Activated naive CD4-positive, alpha-beta T cell treated with anti-CD3 and anti-CD28 coated beads for 36 hours (primary cell): ENCODE results near the gene NTN5. TPM values are rescaled to one million over a fixed set of nuclear protein-coding genes. Genes with fewer than 3 reads are reported as not detected.
A peak's percentile ranks its signal among the peaks of the same experiment; 100 is the strongest.

ENCODE experiments used
- CTCF ChIA-PET: fragments of 350-600 bp; sonication (Branson Sonifier 250); formaldehyde crosslinking; loops from one replicate; lab custom pipeline; 2021; ENCODE audit warnings: antibody characterized with exemption; lab: Charles Lee
- DNase-seq: peaks from one replicate; pipeline ENCODE4 v3.0.0-alpha.2; 2020
- H3K27ac Mint-ChIP-seq: one replicate; pipeline ENCODE4 v1.8.0; 2021; ENCODE audit warnings: mild to moderate bottlenecking, mixed read lengths
- H3K27me3 Mint-ChIP-seq: one replicate; pipeline ENCODE4 v1.8.0; 2021; ENCODE audit warnings: low read depth, mixed read lengths
- H3K36me3 Mint-ChIP-seq: one replicate; pipeline ENCODE4 v1.8.0; 2021; ENCODE audit warnings: low read depth, mixed read lengths
- H3K4me1 Mint-ChIP-seq: one replicate; pipeline ENCODE4 v1.8.0; 2021; ENCODE audit warnings: low read depth, mixed read lengths
- H3K4me3 Mint-ChIP-seq: one replicate; pipeline ENCODE4 v1.8.0; 2021; ENCODE audit warnings: mild to moderate bottlenecking, moderate library complexity, mixed read lengths
- H3K9me3 Mint-ChIP-seq: one replicate; pipeline ENCODE4 v1.8.0; 2021; ENCODE audit warnings: mixed read lengths
- intact Hi-C: fragments of 100-400 bp; cut with micrococcal nuclease; formaldehyde crosslinking; loops from one replicate; pipeline ENCODE4 v1.15.1; 2023
- total RNA-seq, 2 experiments: library from RNA; stranded (reverse); gene quantifications; one replicate each; pipeline ENCODE4 v1.2.3, GENCODE V29; 2021

The NTN5 gene
- total RNA-seq, 2 experiments from 2014 or later: 0.17 TPM; not detected in 1

DNA sequence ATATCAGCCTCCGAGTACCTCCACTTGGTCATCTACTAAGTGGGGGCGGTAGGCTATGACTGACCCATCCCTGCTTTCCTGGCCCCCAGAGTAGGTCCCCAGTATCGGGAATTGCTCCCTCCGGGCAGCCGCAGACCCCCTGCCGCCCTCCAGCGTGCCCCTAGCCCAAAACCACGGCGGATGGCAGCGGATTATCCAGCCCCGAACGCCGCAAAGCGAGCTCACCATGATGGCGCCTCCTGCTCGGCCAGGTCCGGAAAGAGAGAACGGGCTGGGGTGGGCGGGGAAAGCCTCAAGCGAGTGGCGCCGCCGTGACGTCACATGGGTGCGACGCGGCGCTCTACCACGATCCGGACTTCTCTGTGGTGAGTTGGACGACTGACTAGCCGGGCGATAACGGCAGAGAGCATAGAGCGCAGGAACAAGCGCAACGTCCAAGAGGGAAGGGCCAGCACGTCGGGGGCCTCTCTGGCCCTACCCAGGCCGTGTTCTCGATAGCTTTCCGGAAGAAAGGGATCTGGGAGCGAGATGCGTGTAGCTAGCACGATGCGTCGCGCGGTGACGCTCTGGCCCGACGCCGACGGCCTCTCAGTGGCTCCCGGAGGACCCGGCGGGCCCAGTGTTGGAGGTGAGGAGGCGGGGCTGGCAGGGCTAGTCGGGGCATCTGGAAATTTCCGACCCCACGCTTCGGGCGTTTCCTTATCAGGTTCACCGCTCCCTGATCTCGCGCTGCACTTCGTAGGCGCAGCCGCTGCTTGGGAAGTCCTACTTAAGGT is 53.7 kb downstream of the NTN5 start, which contains the start of the genes RPL18 and SPHK2:
Gene RPL18 (minus strand): TSS at position 263 of the 776 bp plus-strand sequence. CDS start 35 bp downstream, at position 228.
Gene SPHK2 (plus strand): TSS at position 591 of the 776 bp plus-strand sequence. CDS start 1,009 bp downstream, outside the sequence.
- H3K4me3 Mint-ChIP-seq: peak within 1 kb of the TSS; percentile 99
- H3K4me1 Mint-ChIP-seq: peaks cover 53% of the 10 kb centered on the region
- DNase-seq: peak; percentile 95
- peak within 1 kb of the TSS; percentile 99 for H3K27ac Mint-ChIP-seq
- intact Hi-C loops: loop anchor here (1.0 to 2.0 kb wide), 5 partner anchors 18 to 298 kb away; partner anchors contain the start of genes CYTH2, DBP, GRWD1 and SYNGR4
- CTCF ChIA-PET: no interaction called here
- no peaks in the 10 kb centered on the region for H3K27me3 Mint-ChIP-seq
- H3K9me3 Mint-ChIP-seq: no peaks in the 10 kb centered on the region
- peaks cover 60% of the 10 kb centered on the region for H3K36me3 Mint-ChIP-seq

- CTCF ChIA-PET: no interaction called here
- DNase-seq: no peak
- Mint-ChIP-seq H3K9me3 (no peaks in the 10 kb centered on the region), H3K36me3 (peaks cover 59% of the 10 kb centered on the region), H3K4me3 (peak overlapping the region; percentile 99), H3K4me1 (peaks cover 47% of the 10 kb centered on the region), H3K27ac (peak overlapping the region; percentile 99), H3K27me3 (no peaks in the 10 kb centered on the region)
- intact Hi-C loops: loop anchor here (2.0 kb wide), 1 partner anchor 174 kb away; the partner anchor contains the start of gene GRWD1
These were observed 54.4 kb downstream of the NTN5 start for GRCh38 chr19:48618278-48618915.

- intact Hi-C loops: no loop called here
These were observed 55.5 kb downstream of the NTN5 start for GRCh38 chr19:48617146-48617937.

DNA sequence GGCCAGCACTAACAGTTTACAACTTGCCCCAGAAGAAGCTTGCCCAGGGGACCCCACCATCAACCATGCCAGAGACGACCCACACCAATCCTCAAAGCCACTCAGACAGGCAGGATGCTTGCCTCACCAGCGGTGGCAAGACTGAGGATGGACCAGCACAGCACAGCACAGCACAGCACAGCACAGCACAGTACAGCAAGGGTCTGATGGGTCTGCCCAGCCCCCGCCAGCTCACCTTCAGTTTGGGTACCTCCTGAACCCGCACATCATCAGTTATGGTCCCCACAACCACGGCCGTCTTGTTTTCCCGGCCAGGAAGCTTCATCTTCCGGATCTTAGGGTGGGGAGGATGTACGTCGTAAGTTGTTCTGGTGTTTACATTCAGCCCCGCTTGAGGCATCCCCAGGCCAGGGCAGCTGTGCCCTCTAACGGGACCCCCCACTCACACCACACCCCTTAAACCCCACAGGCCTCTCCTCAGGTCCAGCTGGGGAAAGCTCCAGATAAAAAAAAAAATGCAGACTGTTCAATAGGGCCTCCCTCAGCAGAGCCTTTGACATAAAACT is 56.2 kb downstream of the NTN5 start:
- DNase-seq: no peak
- H3K27ac Mint-ChIP-seq: peak overlapping the region; percentile 8
- CTCF ChIA-PET: interaction anchor here (1.2 to 1.4 kb wide), 2 partner anchors 8 to 29 kb away, joined by 3 read pairs; no protein-coding TSS in a partner anchor
- H3K4me3 Mint-ChIP-seq: peak overlapping the region; percentile 99
- no peaks in the 10 kb centered on the region for H3K9me3 Mint-ChIP-seq
- intact Hi-C loops: no loop called here
- peaks cover 51% of the 10 kb centered on the region for H3K36me3 Mint-ChIP-seq
- H3K4me1 Mint-ChIP-seq: peaks cover 36% of the 10 kb centered on the region
- H3K27me3 Mint-ChIP-seq: no peaks in the 10 kb centered on the region

More at GRCh38 chr19:48617146-48617937, 55.5 kb downstream of the NTN5 start:
- no peaks in the 10 kb centered on the region for H3K9me3 Mint-ChIP-seq
- H3K27ac Mint-ChIP-seq: peak overlapping the region; percentile 99
- peak overlapping the region; percentile 99 for H3K4me3 Mint-ChIP-seq
- DNase-seq: no peak
- peaks cover 55% of the 10 kb centered on the region for H3K36me3 Mint-ChIP-seq
- CTCF ChIA-PET: interaction anchor here (1.2 to 1.4 kb wide), 2 partner anchors 9 to 30 kb away, joined by 3 read pairs; no protein-coding TSS in a partner anchor
- peaks cover 41% of the 10 kb centered on the region for H3K4me1 Mint-ChIP-seq
- H3K27me3 Mint-ChIP-seq: no peaks in the 10 kb centered on the region

DNA sequence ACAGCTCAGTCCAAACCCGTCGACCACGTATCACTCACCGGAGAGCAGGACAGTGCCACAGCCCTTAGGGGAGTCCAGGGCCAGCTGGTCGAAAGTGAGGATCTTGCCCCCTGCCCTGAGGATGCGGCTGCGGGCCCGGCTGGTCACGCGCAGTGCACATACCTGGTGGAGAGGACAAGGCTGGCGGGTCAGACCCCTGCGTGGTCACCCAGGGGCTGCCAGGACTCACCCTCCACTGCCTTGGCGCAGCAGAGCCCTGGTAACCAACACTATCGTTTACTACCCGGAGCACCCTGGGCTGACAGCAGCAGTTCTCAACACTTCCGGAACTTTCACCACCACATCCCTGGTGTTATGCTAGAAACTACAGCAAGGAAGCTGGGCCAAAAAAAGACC is 56.8 kb downstream of the NTN5 start:
- peaks cover 48% of the 10 kb centered on the region for H3K36me3 Mint-ChIP-seq
- CTCF ChIA-PET: interaction anchor here (1.2 kb wide), 1 partner anchor 29 kb away, joined by 3 read pairs; no protein-coding TSS in a partner anchor
- DNase-seq: no peak
- H3K27ac Mint-ChIP-seq: no peak overlapping the region
- H3K4me1 Mint-ChIP-seq: peaks cover 32% of the 10 kb centered on the region
- H3K4me3 Mint-ChIP-seq: peak overlapping the region; percentile 99
- intact Hi-C loops: no loop called here
- no peaks in the 10 kb centered on the region for H3K9me3 Mint-ChIP-seq
- no peaks in the 10 kb centered on the region for H3K27me3 Mint-ChIP-seq

DNA sequence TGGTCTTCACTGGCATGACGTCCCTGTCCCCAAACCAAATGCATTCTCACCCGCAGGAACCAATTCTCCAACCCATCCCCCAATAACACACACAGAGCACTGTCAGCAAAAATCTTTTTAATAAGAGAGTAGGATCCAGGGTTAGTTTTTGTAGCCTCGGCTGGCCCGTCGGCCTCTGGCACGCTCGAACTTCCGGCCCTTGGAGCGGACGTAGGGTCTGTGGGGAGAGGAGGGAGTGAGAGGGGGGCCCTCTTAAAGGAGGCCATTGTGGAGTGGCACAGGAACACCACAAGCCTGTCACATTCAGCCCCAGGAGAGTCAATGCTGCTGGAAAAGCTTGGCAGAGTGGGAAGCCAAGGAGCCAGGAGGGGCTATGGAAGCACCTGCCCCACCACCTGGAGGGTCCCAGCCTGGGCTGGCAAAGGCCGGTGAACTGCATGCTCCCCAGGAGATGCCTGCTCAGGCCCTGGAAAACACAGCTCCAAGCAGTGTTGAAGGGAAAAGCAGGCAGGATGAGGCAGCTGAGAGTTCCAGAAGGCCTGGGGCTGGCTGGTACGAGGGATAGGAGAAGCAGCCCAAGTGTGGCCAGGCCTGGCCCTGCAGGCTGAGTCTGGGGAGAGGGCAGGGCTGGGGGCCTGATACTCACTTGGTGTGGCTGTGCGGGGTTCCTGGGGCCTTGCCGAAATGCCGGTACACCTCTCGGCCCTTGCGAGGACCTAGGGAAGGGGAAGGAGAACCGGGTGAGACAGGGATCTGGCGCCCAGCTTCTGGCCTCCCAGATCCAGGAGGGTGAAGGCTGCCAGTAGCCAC is 57.4 kb downstream of the NTN5 start:
- peaks cover 32% of the 10 kb centered on the region for H3K4me1 Mint-ChIP-seq
- H3K27ac Mint-ChIP-seq: no peak overlapping the region
- peaks cover 48% of the 10 kb centered on the region for H3K36me3 Mint-ChIP-seq
- no peaks in the 10 kb centered on the region for H3K27me3 Mint-ChIP-seq
- H3K9me3 Mint-ChIP-seq: no peaks in the 10 kb centered on the region
- CTCF ChIA-PET: no interaction called here
- intact Hi-C loops: no loop called here
- DNase-seq: no peak
- H3K4me3 Mint-ChIP-seq: peak overlapping the region; percentile 39

DNA sequence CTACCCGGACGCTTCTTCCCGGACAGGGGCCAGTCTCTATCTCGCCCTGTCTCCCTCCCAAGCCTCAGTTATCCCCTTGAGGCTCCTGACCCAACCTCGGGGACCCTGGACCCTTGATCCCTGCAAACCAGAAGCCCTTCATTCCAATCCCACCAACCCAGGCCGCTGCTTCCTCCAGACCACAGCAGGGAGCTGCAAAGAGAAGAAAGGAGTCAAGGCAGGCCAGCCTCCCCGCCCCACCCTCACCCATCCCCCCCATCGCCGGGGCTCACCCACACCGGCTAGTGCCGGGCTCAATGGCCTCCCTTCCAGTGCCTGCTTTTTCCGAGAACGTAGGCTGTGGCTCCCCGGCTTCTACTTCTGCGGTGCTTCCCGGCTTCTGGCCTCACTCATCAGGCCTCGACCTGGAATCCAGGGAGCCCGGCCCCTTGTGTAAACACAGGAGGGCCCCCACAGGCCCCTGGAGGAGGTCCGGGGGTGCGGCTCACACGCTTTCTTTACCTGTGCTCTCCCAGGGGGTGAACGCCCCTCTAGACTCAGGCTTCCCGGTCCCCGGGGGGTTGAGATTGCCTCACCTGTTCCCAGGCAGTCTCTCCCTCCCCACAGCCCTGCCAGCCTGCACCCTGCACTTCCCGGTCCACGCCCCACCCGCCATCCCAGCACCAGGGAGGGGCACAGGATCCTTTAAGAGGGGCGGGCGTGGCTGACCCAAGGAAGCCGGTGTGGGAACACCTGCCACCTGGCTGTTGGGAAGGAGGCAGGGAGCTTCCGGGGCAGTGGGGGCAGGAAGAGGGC is 58.2 kb downstream of the NTN5 start, which contains the start of gene FAM83E:
Gene FAM83E (minus strand): TSS at position 641 of the 795 bp plus-strand sequence. CDS start 1,704 bp downstream, outside the sequence.
- Mint-ChIP-seq H3K4me3 (peak within 1 kb of the TSS; percentile 39), H3K27me3 (no peaks in the 10 kb centered on the region), H3K27ac (peak within 1 kb of the TSS; percentile 50), H3K9me3 (no peaks in the 10 kb centered on the region), H3K36me3 (peaks cover 45% of the 10 kb centered on the region), H3K4me1 (peaks cover 24% of the 10 kb centered on the region)
- CTCF ChIA-PET: no interaction called here
- no peak for DNase-seq
- intact Hi-C loops: no loop called here

DNA sequence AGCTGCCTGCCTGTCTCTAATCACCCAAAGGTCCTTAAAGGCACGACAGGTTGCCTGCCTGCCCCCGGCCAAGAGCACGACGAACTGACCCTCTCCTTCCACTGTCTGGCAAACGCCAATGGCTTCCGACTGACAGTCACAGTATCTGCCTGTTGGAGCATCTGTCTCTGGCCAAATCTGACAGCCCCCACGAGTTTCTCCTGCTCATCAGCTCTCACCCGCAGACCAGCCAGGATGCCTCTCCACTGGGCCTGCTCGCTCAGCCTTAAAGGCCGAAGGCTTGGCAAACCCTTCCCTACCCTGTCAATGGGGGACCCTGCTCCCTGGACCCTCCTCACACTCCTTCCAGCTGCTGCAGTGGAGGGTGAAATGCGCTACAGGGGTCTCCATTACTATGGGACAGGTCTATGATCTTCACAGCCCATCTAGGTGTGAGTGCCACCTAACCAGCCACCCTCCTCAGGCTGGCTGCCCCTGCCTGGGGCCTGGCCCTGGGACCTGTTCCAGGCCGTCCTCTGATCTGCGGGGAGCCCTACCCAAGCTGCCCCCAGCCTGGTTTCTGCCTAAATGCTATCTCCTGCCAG is 58.9 kb downstream of the NTN5 start:
- intact Hi-C loops: no loop called here

GRCh38 chr19:48613024-48613851 is 59.6 kb downstream of the NTN5 start:
- intact Hi-C loops: no loop called here
- H3K9me3 Mint-ChIP-seq: no peaks in the 10 kb centered on the region
- no peak overlapping the region for H3K27ac Mint-ChIP-seq
- DNase-seq: no peak
- peaks cover 21% of the 10 kb centered on the region for H3K4me1 Mint-ChIP-seq
- CTCF ChIA-PET: no interaction called here
- H3K36me3 Mint-ChIP-seq: peaks cover 34% of the 10 kb centered on the region
- no peaks in the 10 kb centered on the region for H3K27me3 Mint-ChIP-seq
- H3K4me3 Mint-ChIP-seq: no peak overlapping the region

More for the DNA sequence above, 58.9 kb downstream of the NTN5 start:
- DNase-seq: no peak
- CTCF ChIA-PET: no interaction called here
- H3K9me3 Mint-ChIP-seq: no peaks in the 10 kb centered on the region
- no peaks in the 10 kb centered on the region for H3K27me3 Mint-ChIP-seq
- peak overlapping the region; percentile 50 for H3K27ac Mint-ChIP-seq
- H3K36me3 Mint-ChIP-seq: peaks cover 41% of the 10 kb centered on the region
- no peak overlapping the region for H3K4me3 Mint-ChIP-seq
- peaks cover 22% of the 10 kb centered on the region for H3K4me1 Mint-ChIP-seq
